Endothelial cell of hepatic sinusoid (primary cell): ENCODE data around the gene PRR36.
"Not testable (repeated sequence)": the region's sequence is repeated elsewhere in the genome, so short reads cannot be mapped to it uniquely, and the experiment has no call there.

Experiments
- in situ Hi-C: cut with HindIII; loops from 2 replicates; pipeline ENCODE4 v1.10.0; 2017; ENCODE audit warnings: low sequenced_read_pairs

Gene PRR36

GRCh38 chr19:7861619-7862412, 12.4 kb downstream of the PRR36 start:
- in situ Hi-C loops = no loop called here

- in situ Hi-C loops = no loop called here
Measured at GRCh38 chr19:7860714-7861618, 13.2 kb downstream of the PRR36 start.

GRCh38 chr19:7859831-7860713, 14.1 kb downstream of the PRR36 start:
- in situ Hi-C loops = no loop called here

GRCh38 chr19:7859087-7859486, 15.1 kb downstream of the PRR36 start:
- in situ Hi-C loops = not testable (repeated sequence)

- in situ Hi-C loops = no loop called here
Measured at GRCh38 chr19:7858109-7858770, 15.9 kb downstream of the PRR36 start.

GRCh38 chr19:7857727-7858108, 16.5 kb downstream of the PRR36 start:
- in situ Hi-C loops = no loop called here

GRCh38 chr19:7856679-7857663, 17.2 kb downstream of the PRR36 start:
- in situ Hi-C loops = no loop called here

GRCh38 chr19:7856109-7856591, 18.0 kb downstream of the PRR36 start:
- in situ Hi-C loops = no loop called here

GRCh38 chr19:7855426-7856108, 18.6 kb downstream of the PRR36 start:
- in situ Hi-C loops = no loop called here

- in situ Hi-C loops = loop anchor here (5.0 kb wide), 2 partner anchors 69 to 174 kb away; partner anchors contain the start of gene SNAPC2
Measured at GRCh38 chr19:7853770-7854128, 20.4 kb downstream of the PRR36 start.

- in situ Hi-C loops = loop anchor here (5.0 kb wide), 2 partner anchors 69 to 174 kb away; partner anchors contain the start of gene SNAPC2
Measured at GRCh38 chr19:7852851-7853769, 21.1 kb downstream of the PRR36 start.

- in situ Hi-C loops = loop anchor here (5.0 kb wide), 2 partner anchors 70 to 175 kb away; partner anchors contain the start of gene SNAPC2
Measured at GRCh38 chr19:7851623-7852500, 22.3 kb downstream of the PRR36 start.

- in situ Hi-C loops = loop anchor here (5.0 kb wide), 2 partner anchors 71 to 176 kb away; partner anchors contain the start of gene SNAPC2
Measured at GRCh38 chr19:7850945-7851622, 23.1 kb downstream of the PRR36 start.

- in situ Hi-C loops = loop anchor here (5.0 kb wide), 2 partner anchors 72 to 177 kb away; partner anchors contain the start of gene SNAPC2
Measured at GRCh38 chr19:7850000-7850813, 24.0 kb downstream of the PRR36 start.

- in situ Hi-C loops = no loop called here
Measured at GRCh38 chr19:7849631-7849999, 24.6 kb downstream of the PRR36 start.
